GM19395 (cell line): ENCODE data around the gene CARD6.
A peak's percentile ranks its signal among the peaks of the same experiment; 100 is the strongest.
"Not testable (repeated sequence)": the region's sequence is repeated elsewhere in the genome, so short reads cannot be mapped to it uniquely, and the experiment has no call there.

ENCODE experiments used
- ATAC-seq: cut with Tn5 transposase; IDR thresholded peaks from one replicate; pipeline ENCODE4 v1.9.1; 2021; ENCODE audit warnings: mild to moderate bottlenecking, moderate library complexity; ENCODE audit not compliant: unreplicated experiment

Gene CARD6

DNA sequence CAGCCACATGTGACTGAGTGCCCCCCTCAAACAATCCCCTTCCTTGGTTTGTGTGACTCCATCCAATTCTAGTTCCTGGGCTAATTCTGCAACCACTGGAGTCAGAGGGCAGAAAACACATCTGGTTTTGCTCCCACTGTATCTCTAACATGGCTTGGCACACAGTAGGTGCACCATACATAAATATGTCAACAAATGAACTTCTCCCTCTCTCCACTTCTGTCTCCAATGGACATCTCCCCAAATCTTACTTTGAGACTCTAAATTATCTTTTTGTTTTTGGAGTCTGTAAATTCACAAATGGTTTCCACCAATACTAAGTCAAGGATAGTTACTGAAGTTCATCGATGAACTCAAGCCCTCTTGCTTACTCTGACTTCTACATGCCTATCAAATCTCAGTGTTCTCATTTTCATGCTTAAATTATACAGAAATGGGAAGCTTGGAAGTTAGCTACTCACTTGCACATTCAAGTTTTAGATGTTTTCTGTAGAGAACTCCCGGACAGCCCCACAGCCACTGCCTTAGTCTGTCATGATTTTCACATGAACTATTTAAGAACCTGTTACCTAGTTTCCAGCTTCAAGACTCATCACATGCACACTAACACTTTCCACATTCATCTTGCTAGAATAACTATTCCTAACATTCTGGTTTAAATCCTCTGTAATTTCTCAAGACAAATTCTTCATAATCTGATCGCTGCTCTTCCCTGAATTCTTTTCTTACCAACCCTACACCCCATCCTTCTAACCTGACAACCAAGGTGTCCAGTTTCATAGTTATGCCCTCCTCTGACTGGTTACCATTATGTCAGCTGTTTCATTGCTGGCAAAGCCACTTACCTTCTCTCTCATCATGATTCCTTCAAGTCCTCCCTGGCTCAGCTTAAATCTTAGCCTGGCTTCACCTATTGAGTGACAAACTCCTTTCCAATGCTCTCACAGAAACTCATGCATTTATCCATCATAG, 12.2 kb upstream of the CARD6 start:
- no peak for ATAC-seq

DNA sequence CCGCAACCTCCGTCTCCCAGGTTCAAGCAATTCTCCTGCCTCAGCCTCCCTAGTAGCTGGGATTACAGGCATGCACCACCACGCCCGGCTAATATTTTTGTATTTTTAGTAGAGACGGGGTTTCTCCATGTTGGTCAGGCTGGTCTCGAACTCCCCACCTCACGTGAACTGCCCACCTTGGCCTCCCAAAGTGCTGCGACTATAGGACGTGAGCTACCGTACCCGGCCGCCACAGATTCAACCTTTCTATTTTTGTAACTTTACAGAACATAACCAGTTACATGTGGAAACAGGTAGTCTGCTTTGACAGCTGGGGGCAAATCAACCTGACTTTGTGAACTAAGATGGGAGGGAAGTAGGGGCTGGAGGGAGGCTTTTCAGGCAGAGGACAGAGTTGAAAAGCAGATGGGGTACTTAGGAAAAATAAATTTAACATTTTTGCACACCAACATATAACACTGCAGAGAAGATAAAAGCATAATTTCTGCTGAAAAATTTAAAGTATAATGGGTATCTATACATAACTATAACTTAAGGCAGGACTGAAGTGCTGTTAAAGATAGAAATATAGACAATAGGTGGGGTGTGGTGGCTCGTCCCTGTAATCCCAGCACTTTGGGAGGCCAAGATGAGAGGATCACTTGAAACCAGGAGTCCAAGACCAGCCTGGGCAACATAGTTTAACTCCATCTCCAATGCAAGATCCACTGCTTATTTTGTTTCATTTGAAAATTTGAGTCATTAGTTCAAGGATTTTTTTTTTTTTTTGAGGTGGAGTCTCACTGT, 11.2 kb upstream of the CARD6 start:
- ATAC-seq, result no peak

DNA sequence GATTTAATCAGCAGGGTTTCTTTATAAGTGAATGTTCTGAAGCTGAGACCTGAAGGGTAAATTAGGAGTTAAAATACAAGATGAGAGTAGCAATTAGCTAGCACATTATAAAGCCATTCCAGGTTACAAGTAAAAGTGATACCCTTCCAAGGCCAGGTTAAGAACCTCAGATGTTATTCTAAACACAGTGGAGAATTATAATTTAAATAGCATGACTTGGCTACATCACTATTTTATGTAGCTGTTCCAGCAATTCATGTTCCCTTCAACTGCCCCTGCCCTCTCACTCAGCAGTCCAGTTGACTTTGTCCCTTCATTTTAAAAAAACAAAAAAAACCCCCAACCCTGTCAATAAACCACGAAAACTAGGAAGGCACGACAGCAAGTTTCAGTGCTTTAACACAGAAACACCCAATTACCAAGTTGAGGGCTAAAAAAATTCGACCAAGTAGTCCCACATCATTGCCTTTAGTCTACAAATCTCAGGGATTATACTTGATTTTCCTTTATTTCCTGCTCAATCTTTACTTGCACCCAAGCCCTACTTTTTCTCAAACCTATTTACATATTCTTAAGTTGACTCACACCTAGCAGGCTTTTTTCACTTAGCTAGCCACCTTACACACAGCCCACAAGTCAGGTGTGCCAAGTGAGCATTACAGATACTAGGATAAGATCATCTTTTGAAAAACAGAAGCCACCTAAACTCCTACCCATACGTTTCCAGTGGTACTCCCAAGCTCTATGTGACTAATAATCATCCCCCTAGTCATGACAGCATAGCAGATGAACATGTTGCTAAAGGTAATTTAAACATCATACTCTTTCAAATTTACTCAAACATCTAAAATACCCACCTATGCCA, 9.6 kb upstream of the CARD6 start:
- no peak for ATAC-seq

DNA sequence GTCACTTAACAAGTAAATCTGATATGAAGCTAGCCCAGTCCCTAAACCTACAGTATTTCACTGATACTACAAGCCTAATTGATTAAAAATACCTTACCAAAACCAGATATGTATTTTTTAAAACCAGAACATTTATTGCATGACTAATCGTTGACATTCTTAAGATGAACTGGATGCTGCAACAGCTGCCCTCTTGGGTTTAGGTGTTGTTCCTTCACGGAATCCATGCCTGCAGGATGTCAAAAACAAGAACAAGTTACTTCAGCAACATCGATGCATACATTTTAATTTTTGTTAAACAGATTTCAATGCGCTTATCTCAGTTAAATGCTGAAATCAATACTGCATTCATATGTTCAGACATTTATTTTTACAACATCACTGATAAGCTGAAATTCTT, 8.8 kb upstream of the CARD6 start:
- no peak for ATAC-seq

DNA sequence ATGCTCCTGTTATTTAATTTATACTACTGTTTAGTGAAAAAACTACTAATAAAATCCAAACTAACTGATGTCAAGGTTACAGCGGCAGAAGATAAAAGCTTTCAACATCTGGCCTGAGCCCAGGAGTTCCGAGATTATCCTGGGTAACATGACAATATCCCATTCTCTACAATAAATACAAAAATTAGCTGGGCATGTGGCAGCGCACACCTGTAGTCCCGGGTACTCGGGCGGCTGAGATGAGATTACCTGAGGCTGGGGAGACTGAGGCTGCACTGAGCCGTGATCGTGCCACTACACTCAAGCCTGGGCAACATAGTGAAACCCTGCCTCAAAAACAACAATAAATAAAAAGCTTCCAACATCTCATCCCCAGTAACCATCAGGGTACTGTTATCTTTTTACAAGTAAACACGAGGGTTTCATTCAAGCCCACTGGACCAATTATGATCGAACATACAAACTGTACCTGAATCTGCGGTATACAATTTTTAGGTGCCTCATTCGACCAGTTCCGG, 7.4 kb upstream of the CARD6 start:
- ATAC-seq, result no peak

GRCh38 chr5:40834391-40834848, 6.7 kb upstream of the CARD6 start:
- no peak for ATAC-seq

GRCh38 chr5:40834849-40835787, 6.0 kb upstream of the CARD6 start, which contains the start of gene RPL37:
RPL37 (minus strand) TSS chr5:40835222; CDS start chr5:40835185, 37 bp downstream.
- peak; percentile 97 for ATAC-seq

DNA sequence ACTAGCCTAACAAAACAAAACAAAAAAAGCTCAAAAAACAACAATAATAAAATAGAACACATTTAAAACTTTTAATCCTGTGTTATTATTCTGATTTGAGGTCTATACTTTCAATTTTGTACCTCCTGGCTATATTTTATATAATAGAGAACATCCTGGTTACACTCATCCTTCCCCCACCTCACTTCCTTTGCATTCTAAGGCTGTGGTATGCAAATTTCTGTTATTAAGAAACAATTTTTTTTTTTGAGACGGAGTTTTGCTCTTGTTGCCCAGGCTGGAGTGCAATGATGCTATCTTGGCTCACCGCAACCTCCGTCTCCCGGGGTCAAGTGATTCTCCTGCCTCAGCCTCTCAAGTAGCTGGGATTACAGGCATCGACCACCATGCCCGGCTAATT, 3.1 kb upstream of the CARD6 start:
- no peak for ATAC-seq

- ATAC-seq, result no peak
These were observed 1.2 kb downstream of the CARD6 start for GRCh38 chr5:40842351-40842750.

DNA sequence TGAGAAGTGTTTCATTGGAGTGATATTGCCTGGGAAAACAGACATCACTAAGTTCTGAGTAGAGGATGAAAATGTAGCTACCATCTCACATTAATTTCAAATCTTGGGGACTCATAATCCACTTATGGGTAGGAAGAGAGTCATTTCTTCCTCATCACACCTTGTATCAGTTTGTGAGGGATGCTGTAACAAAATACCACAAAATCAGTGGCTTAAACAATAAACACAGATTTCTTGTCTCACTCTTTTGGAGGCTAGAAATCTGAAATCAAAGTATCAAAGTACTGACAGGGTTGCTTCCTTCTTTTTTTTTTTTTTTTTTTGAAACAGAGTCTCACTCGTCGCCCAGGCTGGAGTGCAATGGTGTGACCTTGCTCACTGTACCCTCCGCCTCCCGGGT, 3.4 kb downstream of the CARD6 start:
- ATAC-seq, result no peak

GRCh38 chr5:40846371-40846770, 5.2 kb downstream of the CARD6 start:
- ATAC-seq, result no peak

GRCh38 chr5:40847525-40847924, 6.4 kb downstream of the CARD6 start:
- no peak for ATAC-seq

- no peak for ATAC-seq
These were observed 12.5 kb downstream of the CARD6 start for GRCh38 chr5:40853632-40854192.

DNA sequence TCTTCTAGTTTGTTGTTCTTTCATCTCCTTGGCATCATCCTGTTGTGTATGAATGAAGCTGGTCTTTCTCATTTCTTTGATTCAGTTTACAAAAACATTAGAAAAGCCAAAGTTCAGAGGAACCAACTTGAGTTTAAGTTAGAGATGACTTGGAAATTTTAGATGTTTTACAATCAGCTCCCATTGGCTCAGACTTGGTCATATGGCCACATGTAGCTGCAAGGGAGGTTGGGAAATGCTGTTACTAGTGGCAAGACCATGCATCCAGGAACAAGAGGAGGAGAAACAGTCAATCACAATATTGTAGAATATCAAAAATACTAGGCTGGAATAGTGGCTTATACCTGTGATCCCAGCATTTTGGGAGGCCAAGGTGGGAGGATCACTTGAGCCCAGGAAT, 19.5 kb downstream of the CARD6 start:
- no peak for ATAC-seq

DNA sequence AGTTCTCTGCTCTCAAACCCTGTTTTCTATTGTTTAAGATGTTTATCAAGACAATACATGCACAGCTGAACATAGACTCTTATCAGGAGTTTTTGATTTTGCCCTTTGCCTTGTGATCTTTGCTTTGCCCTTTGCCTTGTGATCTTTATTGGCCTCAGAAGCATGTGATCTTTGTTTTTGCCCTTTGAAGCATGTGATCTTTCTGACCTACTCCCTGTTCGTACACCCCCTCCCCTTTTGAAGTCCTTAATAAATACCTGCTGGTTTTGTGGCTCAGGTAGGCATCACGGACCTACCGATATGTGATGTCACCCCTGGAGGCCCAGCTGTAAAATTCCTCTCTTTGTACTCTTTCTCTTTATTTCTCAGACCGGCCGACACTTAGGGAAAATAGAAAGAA, 23.8 kb downstream of the CARD6 start:
- ATAC-seq, result not testable (repeated sequence)

DNA sequence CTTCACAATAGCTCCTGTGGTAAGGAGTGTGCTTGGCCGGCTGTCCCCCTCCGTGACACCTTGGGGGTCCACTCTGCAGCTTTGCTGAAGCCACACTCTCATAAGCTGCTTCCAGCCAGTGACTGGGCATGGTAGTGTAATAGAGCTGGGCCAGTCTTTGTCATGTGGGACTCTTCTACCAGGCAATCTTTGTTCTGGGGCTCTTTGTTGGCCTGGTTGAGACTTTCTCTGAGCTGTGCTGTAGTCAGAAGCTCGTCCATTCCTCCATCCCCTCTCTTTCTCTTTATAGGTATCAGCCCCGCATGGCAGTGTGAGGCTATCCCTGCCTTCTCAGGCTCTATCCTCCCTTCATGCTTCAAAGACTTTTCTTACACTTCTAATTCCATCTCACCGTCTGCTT, 25.7 kb downstream of the CARD6 start:
- no peak for ATAC-seq

DNA sequence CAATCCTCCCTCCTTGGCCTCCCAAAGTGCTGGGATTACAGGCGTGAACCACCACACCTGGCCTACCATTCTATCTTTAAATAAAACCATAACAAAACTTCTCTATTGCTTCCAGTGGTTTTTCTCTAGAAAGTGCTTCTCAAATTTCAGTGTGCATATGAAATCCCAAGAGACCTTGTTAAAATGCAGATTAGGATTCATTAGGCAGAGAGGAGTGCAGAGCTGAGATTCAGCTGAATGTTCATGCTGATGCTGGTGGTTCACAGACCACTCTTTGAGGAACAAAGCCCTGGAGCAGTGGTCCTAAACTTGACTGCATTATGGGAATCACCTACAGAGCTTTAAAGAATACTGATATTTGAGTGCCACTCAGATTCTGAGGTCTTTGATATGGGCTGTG, 28.2 kb downstream of the CARD6 start:
- ATAC-seq, result no peak

- ATAC-seq, result no peak
These were observed 30.0 kb downstream of the CARD6 start for GRCh38 chr5:40871177-40871576.

DNA sequence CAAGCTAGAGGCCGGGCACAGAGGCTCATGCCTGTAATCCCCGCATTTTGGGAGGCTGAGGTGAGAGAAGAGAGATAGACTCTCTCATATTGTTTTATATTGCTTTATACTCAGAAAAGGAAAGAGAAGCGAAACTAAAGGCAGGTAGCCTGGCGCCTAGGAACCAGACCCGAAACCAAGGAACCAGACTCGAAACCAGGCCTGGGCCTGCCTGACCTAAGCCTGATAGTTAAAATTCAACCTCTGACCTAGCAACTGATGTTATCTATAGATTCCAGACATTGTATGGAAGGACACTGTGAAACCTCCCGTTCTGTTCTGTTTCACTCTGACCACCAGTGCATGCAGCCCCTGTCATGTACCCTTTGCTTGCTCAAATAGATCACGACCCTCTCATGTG, 31.1 kb downstream of the CARD6 start:
- ATAC-seq, result not testable (repeated sequence)
